Measurements from ENCODE around the gene GHDC.
"Not testable (repeated sequence)": the region's sequence is repeated elsewhere in the genome, so short reads cannot be mapped to it uniquely, and the experiment has no call there.

GHDC gene

DNA sequence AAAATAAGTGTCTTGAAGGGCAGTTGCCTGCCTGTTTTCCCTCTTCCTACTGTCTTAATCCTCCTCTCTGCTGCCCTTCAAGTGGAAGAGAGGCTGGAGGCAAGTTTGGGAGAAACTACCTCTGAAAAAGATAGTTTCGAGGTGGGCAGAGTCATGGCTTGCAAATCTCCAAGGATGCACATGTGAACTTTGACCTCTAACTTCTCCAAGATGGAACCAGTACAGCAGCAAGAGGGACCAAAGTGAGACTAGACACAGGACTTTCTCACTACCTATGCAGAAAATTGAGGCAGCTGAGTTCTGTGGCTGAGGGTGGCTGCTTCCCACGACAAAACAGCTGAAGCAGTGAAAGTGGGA lies 12.5 kb downstream of the GHDC start:
- no peak for DNase-seq

DNA sequence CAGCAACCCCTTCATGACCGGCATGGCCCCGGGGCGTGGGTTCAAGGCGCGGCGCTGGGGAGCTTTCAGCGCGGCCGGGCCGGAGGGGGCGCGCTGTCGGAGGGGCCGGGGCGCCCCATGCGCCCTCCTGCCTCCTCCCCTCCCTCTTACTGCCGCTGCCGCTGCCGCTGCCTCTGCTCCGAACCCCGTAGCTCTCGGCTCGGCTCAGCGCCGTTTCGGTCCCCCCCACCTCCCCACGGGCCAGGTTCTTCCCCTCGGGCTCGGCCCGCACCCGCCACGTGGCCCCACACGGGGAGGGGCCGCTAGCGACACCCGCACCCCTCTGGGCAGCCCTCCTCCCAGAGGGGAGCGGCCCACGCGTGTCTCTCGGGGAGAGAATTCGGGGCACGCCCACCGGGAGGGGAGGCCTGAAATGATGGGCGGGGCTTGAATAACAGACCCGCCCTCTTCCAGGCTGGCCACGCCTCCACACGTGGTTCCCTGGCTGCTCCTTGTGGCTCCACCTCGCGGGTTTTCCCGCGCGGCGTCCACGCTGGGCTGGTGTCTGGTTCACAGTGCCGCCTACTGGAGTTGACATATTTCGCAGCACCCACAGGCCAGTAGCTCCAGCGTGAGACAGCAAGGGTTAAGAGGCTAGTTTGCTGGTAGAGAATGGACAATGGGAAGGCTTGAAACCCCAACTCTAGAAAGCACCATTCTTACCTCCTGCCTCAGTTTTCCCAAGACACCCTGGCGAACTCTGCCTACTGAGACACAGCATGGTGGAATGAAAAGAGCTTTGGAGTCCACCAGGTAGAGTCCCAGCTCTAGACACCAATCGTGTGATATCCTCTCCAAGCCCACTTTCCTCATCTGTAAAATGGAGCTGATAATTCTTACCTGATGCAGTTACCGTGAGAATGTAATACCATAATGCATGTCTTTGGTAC lies 13.1 kb downstream of the GHDC start, which contains the start of gene KCNH4:
Gene KCNH4 (minus strand): TSS at position 221 of the 929 bp plus-strand sequence. CDS start 197 bp downstream, at position 24.
- peak in 1 of 2 experiments; percentile 2 for DNase-seq

DNA sequence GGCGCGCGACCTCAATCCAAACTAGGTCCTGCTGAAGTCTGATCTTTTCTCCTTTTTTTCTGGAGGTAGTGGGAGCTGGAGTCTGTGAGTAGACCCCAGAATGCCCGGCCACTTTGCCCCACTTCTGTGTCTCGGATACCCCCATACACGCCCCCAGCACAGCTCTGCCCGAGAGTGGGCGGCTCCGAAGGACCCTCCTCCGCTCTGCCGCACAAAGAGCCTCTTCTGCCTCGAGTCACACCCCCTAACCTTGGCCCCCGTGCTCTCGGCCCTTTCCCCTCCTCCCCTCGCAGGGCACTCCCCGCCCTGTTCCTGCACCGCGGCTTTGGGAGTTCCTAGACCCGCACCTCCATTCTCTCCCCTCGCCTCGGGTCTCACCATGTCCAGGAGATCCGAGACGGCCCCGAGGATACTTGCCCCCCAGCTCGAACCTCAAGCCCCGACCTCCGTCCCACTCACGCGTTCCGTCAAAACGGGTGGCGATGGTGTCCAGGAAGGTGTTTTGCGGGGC lies 13.8 kb downstream of the GHDC start:
- no peak for DNase-seq

DNA sequence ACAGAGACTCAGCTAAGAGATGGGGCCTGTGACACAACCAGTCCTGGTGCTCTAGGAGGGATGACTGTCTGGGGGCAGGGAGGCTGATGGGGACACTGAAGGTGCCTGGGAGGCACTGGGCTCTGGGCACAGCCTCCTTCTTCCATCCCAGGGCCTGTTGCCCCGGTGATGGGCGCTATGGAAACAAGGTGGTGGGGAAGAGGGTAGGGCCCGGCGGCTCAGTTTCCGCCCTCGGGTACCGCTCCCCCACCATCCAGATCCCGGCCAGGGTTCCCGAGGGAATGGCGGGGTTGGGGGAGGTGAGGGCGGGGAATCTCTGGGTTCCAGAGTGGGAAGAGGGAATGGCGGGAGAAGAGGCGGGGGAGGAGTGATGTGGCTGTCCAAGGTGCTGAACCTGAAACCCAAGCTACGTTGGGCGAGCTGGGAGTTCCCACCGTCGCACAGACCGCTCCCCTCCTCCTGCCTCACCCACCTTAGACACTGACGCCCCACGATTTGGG lies 14.3 kb downstream of the GHDC start:
- no peak for DNase-seq

DNA sequence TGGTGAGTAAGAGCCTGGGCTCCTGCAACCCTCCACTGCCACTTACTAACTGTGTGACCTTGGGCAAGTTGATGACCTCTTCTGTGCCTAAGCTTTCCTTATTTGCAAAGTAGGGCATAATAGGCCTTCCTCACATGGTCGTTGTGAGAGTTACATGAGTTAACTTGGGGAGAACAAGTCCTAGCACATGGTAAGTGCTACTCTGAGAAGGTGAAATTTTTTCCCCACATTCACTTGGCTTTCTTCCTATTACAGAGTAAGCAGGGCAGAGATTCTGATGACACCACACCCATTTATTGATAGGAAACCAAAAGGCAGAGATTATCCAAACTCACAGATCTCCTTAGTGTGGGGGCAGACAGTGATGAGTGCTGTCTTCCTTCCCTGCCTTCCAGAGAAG lies 15.0 kb downstream of the GHDC start:
- no peak for DNase-seq

DNA sequence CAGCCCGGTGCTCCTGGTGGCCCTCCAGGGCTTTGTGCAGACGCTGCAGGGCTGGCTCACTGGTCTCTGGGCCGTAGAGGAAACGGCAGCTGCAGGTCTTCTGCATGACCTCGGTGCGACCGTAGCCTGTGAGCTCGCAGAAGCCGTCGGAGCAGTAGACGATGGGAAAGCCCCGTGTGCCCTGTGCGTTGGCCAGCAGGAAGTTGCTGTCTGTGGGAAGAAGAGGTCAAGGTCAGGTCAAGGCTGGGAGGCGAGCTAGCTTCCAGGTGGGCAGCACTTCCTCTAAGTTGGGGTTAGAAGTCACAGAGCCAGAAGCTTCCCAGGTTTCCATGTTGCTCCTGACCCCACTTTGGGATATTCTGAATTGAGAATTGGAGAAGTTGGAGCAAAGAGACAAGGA lies 15.5 kb downstream of the GHDC start:
- peak; percentile 13 to 47 for DNase-seq

DNA sequence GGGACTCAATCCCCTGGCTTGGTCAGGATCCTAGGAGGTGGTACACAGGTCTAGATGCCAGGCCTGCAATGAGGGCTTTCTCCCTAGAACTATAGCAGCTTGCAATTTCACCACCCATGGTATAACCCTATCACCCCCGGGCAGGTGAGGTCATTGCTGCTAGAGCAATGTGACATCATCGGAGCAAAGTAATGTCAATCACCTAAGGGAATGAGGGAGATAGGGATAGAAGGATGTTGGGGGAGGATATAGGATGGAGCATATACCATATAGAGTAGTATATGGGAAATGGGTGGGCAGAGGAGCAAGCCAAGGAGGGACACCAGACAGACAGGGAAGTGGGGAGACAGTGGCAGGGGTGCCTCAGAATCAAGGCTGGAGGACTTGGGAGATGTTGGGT lies 16.6 kb downstream of the GHDC start:
- DNase-seq, result no peak

DNA sequence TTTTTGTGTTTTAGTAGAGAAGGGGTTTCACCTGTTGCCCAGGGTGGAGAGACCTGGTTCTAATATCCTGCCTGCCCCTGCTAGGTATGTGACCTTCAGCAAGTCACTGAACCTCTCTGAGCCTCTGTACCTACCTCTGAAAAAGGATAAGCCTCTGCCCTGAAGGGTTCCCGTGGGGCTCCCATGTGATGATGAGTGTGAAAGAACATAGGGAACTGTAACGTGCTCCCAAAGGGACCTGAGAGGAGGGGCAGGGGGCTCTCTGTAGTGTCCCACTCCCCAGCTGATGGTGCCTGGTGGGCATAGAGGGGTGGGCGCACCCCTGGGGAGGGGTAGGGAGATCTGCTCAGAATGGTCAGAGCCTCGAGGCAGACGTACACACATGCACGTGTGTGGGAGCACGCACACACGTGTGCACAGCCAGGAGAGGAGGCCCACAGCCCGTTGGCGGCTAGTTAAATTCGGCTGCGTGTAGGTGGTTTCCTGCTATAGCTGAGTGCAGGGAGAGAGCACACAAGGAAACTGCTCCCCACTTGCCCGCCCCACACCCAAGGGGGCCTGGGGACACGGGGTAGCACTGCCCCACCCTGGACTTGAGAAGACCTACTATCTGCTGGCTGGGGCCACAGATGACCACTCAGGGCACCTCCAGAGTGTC lies 20.0 kb downstream of the GHDC start:
- DNase-seq, result no peak

DNA sequence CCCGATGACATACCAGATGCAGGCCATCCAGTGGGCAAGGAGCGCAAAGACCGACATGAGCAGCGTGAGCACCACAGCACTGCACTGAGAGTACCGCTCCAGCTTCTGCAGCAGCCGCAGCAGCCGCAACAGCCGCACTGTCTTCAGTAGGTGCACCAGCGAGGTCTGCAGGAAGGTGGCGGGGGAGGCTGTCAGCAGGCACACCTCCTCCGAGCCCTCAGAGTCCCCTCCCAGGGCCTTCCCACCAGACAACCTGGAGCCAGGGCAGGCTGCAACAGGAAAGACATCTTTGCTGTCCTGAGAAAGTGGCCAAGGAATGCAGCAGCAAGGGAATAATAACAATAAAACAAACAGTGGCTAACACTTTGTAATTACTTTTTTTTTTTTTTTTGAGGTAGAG lies 22.5 kb downstream of the GHDC start:
- no peak for DNase-seq

DNA sequence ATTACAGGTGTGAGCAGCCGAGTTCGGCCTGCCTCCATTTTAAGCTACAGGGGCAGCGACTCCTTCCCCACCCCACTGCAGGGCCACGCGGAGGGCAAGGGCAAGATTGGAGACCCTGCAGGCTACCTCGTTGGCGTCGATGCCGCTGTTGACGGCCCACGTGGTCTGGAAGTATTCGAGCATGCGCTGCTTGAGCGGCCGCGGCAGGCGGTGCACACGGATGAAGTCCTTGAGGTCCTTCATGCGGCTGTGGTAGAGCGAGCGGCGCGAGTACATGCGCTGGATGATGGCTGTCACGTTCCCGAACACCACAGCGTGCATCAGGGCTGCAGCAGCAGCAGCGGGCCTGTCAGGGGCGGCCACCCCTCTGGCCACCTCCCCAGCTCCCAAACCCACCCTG lies 24.9 kb downstream of the GHDC start:
- DNase-seq, result no peak

DNA sequence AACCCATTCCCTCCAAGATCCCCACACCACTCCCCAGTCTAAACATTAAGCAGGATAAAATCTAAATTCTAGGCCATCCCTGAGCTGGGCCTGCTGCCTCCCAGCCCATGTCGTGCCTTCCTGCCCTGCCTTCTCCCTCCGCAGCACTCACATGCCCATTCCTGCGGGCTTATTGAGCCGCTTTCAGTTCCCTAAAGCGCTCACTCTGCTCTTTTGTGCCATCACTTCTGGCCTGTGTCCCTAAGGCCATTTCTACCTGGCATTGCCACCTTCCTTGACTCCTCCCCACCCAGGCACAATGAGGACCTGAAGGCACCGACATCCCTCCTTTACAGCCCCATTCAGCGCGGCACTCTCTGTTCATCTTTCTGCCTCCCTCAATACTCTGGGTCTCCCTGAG lies 26.5 kb downstream of the GHDC start:
- no peak for DNase-seq

DNA sequence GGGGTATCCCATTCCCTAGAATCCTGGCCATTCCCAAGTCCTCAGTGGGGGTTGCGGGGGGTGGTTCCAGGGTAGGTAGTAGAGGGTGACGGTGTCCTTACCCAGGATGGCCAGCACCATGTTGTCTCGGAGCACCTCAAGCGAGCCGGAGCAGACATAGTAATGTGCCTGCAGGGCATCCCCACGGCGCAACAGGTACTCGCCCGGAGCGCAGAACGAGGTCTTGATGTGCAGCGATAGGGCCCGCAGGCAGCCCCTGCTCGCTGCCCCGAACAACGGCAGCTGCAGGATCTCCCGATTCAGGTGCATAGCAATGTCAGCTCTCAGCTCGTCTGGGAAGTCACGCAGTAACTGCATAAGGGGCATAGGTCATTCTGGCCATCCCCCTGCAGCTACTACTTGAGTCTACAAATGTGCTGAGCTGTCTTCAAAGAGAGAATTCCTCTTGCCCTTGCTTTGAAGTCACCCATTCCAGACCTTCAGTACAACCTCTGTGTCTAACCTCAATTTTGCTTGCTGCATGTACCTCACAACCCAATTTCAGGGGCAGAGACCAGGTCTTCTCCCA lies 28.0 kb downstream of the GHDC start:
- DNase-seq, result no peak

DNA sequence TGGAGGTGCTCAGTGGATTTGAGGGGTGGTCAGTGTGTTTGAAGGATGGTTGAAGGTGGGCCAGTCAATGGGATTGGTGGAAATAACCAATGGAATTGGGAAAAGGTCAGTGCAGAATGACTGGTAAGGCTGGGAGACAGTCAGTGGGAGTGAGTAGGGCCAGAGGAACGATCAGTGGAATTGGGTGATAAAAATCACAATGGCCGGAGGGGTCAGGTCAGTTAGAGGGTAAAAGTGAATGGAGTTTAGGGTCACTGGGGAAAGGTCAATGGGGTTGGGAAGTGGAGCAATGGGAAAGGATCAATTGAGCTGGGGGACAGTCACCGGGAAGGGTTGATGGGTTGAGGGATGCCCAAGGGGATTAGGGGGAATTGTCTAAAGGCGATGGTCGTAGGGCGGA lies 28.5 kb downstream of the GHDC start:
- DNase-seq, result no peak

DNA sequence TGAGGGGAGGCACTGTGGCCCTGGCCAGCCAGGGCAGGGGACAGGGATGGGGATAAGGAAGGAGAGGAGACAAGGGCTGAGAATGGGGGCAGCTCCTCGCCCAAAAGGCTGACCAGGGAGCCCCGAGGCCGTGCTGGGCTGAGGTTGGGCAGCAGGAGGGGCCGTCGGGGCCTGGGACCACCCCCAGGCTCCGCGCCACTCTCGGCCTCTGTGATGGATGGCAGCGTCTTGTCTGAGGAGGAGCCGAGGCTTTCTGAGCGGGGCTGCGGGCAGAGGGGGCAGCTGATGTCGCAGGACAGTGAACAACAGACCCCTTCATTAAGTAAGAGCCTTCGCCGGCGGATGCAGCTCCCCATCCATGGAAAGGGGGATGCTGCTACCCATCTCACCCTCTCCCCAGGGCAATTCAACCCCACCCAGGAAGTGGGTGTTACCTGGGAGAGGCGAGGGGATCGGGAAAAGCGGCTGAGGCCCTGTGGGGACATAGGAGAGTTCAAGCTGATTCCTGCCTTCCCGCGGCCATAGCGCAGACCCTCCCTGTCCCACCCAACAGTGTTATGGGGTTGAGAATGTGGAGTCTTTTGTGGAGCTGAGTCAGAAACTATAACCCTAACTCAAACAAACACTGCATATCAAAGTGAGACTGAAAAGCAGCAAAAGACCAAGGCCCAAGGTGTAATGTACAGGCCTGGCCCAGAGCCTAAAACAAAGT lies 30.4 kb downstream of the GHDC start:
- DNase-seq, result no peak

DNA sequence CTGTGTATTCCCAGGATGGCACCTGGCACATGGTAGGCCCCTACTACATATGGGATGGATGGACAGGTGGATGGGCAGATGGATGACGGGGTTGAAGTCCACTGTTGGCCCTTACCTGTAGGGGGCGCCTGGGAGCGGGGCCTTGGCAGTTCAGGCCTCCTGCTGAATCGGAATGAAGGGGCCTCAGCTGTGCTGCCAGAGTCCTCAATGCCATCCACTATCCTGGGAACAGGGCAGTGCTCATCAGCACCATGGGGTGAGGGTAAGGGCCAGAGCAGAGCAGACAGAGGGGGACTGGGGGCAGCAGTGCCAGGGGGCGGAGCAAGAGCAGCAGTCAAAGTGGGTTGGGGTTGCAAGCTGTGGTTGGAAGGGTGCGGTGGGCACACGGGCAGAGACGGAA lies 31.2 kb downstream of the GHDC start:
- DNase-seq, result no peak

DNA sequence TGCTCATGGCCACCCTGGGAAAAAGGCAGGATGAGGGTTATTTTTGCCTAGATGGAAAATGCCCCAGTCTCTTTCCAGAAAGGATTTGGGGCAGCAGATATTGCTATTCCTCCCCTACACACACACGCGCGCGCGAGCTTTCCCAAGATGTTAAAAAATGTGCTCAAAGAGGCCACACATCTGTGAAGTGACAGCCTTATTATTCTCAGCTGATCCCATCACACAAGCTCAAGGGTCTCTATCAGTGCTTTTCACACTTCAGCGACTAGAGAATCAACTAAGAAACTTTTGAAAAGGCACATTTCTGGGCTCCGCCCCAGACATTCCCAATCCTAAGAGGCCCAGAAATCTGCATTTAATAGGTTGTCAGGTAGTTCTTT lies 33.8 kb downstream of the GHDC start:
- DNase-seq, result no peak

DNA sequence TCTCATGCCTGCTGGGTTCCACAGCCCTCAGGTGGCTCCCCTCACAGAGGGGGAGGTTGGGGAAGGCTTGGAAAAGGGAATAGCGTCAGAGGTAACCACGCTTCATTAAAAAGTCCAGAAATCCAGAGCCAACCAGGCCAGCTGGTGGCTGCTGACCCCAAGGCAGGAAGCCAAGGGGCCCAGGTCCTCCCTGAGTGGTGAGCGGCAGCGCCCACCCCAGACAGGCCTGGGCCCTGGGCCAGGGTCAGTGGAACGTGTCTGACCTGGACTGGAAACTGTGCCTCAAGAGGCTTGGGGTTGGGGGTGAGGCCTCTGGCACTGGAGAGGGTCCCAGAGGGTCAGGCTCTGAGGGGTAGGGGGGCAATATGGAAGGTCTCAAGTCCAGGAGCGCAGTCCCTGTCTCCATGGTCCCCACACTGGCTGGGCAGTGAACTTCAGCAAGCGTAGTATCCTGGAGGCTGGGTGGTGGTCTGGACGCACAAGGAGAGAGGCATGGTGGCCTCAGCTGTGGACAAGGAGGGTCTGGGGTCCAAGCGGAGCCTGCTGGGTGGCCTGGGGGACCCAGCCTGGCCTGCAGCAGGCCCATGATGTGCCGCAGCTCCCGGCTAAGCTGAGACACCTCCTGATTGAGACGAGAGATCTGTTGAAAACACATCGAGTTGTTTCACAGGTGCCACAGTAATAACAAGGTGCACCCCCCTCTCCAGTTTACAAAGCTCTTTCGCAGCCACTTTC lies 34.3 kb downstream of the GHDC start:
- DNase-seq, result no peak

DNA sequence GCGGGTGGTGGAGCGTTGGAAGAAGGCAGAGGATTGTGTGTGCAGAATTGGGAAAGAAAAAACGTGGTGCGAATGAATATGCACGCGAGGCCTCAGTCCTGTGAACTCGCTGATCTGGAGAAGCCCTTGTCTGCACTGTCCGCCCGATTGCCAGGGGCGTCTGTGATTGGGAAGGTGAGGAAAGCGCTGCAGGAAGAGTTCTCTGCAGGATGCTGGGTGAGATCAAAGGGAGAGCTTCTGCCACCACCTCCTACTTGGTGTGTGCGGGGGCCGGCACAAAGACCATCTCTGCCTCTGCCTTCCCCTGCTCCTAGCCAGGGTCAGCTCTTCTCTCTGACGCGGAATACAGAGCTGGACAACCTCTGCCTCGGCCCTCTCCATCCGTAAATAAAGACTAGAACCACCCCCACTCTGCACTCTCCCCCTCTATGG lies 38.7 kb downstream of the GHDC start:
- no peak for DNase-seq

DNA sequence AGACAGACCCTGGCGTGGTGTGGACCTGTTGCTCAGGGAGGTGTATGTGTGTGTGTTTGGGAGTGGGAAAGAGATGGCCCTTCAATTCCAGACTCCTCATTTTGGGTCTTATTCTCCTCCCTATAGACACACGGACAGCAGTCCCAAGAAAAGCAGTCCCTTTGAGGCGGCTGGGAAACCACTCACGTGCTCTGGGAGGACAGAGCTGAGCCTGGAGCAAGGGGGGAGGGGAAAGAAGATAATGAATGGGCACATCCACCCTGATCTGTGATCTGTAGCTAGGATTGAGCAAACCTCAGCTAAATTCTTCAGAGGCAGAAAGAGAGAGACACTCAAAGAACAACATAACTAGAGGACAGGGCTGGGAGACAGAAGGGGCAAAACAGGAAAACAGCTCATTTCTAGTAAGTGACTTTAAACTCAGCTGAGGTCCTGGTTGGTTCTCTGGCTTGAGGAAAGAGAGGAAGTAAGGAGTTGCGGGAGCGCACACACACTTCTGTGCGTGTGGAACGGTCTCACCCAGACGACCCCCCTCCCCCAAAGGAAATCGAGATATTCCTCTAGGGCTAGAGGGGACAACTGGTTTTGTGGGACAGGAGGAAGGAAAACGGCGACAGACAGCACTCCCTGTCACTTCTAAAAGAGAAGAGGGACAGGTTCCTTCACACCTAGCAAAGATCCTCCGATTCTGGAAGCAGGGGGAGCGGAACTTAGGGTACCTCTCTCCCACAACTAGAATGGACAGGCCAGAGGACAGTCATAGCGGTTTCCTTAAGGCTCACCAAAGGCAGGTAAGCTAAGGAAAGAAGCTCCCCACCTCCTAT lies 40.2 kb downstream of the GHDC start:
- DNase-seq, result no peak

DNA sequence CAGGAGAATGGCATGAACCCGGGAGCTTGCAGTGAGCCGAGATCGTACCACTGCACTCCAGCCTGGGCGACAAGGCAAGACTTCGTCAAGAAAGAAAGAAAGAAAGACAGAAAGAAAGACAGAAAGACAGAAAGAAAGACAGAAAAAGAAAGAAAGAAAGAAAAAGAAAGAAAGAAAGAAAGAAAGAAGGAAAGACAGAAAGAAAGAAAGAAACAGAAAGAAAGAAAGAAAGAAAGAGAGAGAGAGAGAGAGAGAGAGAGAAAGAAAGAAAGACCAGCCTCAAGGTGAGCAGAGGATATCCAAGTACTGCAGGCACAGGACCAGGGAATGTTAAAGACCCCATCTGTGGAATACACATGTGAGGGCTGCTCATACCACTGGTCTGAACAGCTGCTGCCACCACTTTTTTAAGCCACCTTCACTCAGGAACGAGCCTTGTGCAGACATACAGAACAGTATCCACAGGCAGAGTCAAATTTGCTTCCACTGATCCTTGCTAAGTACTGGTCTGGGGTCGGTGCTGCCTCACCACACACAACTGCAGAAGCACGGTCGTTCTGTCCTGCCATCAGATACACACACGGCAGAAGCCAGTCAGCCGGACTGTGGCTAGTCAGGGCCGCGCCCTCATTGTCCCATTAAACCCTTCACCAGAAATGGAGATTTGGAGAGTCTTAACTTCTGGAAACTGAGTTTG lies 47.2 kb downstream of the GHDC start:
- DNase-seq, result no peak

DNA sequence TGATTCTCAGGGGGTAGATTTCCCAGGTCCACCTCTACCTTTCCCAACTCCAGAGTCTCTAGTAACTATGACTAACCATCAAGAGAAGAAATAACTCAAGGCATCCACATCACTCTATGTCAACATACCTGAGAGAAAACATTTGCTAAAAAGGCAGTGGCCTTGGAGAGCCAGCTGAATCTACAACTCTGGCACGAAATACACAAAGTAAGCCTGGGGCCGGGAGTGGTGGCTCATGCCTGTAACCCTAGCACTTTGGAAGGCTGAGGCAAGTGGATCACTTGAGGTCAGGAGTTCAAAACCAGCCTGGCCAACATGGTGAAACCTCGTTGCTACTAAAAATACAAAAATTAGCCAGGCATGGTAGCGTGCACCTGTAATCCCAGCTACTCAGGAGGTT lies 51.2 kb downstream of the GHDC start:
- DNase-seq, result not testable (repeated sequence)
